GM12878 (cell line): Measurements from ENCODE around the gene NKAIN4. TPM values are rescaled to one million over a fixed set of nuclear protein-coding genes. Genes with fewer than 3 reads are reported as not detected.
"Not testable (repeated sequence)": the region's sequence is repeated elsewhere in the genome, so short reads cannot be mapped to it uniquely, and the experiment has no call there.

Experiments used
- ATAC-seq: fragments of 200-7000 bp; cut with Tn5 transposase; 3 replicates; pipeline ENCODE4 v1.9.1; 2020; ENCODE audit warnings: mild to moderate bottlenecking, moderate library complexity
- BruUV-seq: library from RNA; stranded (reverse); fragments of 400-500 nt; replicated peaks from 2 replicates; lab custom pipeline; 2021; lab: Mats Ljungman, UMichigan
- CTCF ChIA-PET: fragments of 300-600 bp; sonication (Branson Sonifier 250); formaldehyde crosslinking; extraction: SDS; loops from one replicate; lab custom pipeline; 2021; ENCODE audit warnings: inconsistent platforms; lab: Yijun Ruan, JAX
- POLR2A ChIA-PET: fragments of 350-600 bp; formaldehyde crosslinking; extraction: SDS; loops from one replicate; lab custom pipeline; 2021; ENCODE audit warnings: inconsistent platforms; lab: Charles Lee
- RAD21 ChIA-PET: fragments of 300-600 bp; sonication (Branson Sonifier 250); formaldehyde crosslinking; loops from one replicate; lab custom pipeline; 2023; ENCODE audit warnings: antibody characterized with exemption; ENCODE audit not compliant: unreplicated experiment; lab: Charles Lee
- SMC1A ChIA-PET: fragments of 300-600 bp; sonication (Branson Sonifier 250); formaldehyde crosslinking; loops from one replicate; lab custom pipeline; 2023; ENCODE audit not compliant: unreplicated experiment, uncharacterized antibody; lab: Charles Lee
- DNase-seq: peaks from one replicate; pipeline ENCODE4 v3.0.0-alpha.2; 2011; ENCODE audit warnings: low read depth, low spot score
- FAIRE-seq: peaks from 3 replicates; lab custom pipeline; 2011; peaks lifted over from hg19 to GRCh38; lab: Jason Lieb, UNC
- H2AFZ ChIP-seq: 2 replicates; pipeline ENCODE4 v1.6.0; 2011; ENCODE audit warnings: low read depth, low read length, control low read depth; ENCODE audit not compliant: control insufficient read depth
- H3K27ac ChIP-seq: 2 replicates; pipeline ENCODE4 v1.5.1; 2011; ENCODE audit warnings: control low read depth; ENCODE audit not compliant: control insufficient read depth, insufficient read depth
- H3K27me3 ChIP-seq, 2 experiments: replicated peaks in 1 of 2; 2 replicates each; pipeline versions ENCODE4 v1.6.0 to v1.6.1; 2011; ENCODE audit warnings: low read length in 1 of 2; ENCODE audit not compliant: control insufficient read depth in 2 of 2, insufficient read depth in 2 of 2
- H3K36me3 ChIP-seq, 2 experiments: 2 replicates each; pipeline ENCODE4 v1.5.1; 2011; ENCODE audit warnings: low read length in 1 of 2; ENCODE audit not compliant: control insufficient read depth in 2 of 2, insufficient read depth in 2 of 2
- H3K4me1 ChIP-seq: 2 replicates; pipeline ENCODE4 v1.6.1; 2011; ENCODE audit warnings: mild to moderate bottlenecking, low read length, moderate library complexity, mixed read lengths; ENCODE audit not compliant: control insufficient read depth, insufficient read depth
- H3K4me2 ChIP-seq: 2 replicates; pipeline ENCODE4 v1.6.0; 2011; ENCODE audit warnings: control low read depth; ENCODE audit not compliant: control insufficient read depth, insufficient read depth
- H3K4me3 ChIP-seq: fragments of 200-600 bp; sonication (generic); 2 replicates; pipeline ENCODE4 v1.5.1; 2016
- H3K79me2 ChIP-seq: 2 replicates; pipeline ENCODE4 v1.6.0; 2011; ENCODE audit warnings: low read length; ENCODE audit not compliant: control insufficient read depth, insufficient read depth
- H3K9ac ChIP-seq: 2 replicates; pipeline ENCODE4 v1.8.0; 2011; ENCODE audit warnings: low read length, control low read depth, mixed read lengths; ENCODE audit not compliant: control insufficient read depth, insufficient read depth
- H3K9me3 ChIP-seq: replicated peaks from 3 replicates; pipeline ENCODE4 v1.5.1; 2011; ENCODE audit warnings: mild to moderate bottlenecking, low read length; ENCODE audit not compliant: control insufficient read depth, insufficient read depth
- H4K20me1 ChIP-seq: 2 replicates; pipeline ENCODE4 v1.6.0; 2011; ENCODE audit not compliant: control insufficient read depth, insufficient read depth
- CBX5 ChIP-seq: sonication (generic); IDR thresholded peaks from 2 replicates; pipeline ENCODE4 v1.6.1; 2016; ENCODE audit warnings: low read depth, moderate library complexity, mild to moderate bottlenecking, inconsistent platforms
- HDAC6 ChIP-seq: fragments of 200-600 bp; sonication (generic); IDR thresholded peaks from one replicate; pipeline ENCODE4 v1.8.0; 2017; ENCODE audit warnings: antibody characterized with exemption; ENCODE audit not compliant: unreplicated experiment
- IKZF1 ChIP-seq: fragments of 450-650 bp; conservative IDR thresholded peaks from 2 replicates; pipeline ENCODE4 v1.6.1; 2017; ENCODE audit warnings: antibody characterized with exemption, mild to moderate bottlenecking
- NR2C1 ChIP-seq: fragments of 450-650 bp; IDR thresholded peaks from 2 replicates; pipeline ENCODE4 v1.6.1; 2017; ENCODE audit warnings: antibody characterized with exemption, mild to moderate bottlenecking, moderate library complexity
- TAF1 ChIP-seq: IDR thresholded peaks from 2 replicates; pipeline ENCODE4 v1.6.1; 2011; ENCODE audit warnings: mild to moderate bottlenecking, low read depth, low read length, borderline replicate concordance
- WRNIP1 ChIP-seq: IDR thresholded peaks from 2 replicates; pipeline ENCODE4 v1.6.1; 2011; ENCODE audit warnings: low read depth, low read length, improper control_type of control experiment, borderline replicate concordance
- WGBS: methylation state at CpG from one replicate; pipeline ENCODE4 v1.1.6; 2016; ENCODE audit warnings: low lambda C conversion rate; ENCODE audit not compliant: insufficient replicate concordance, insufficient coverage; ENCODE audit errors: missing lambda C conversion rate; 5-methylcytosine and 5-hydroxymethylcytosine counted together
- in situ Hi-C: fragments of 300-500 bp; cut with MboI; formaldehyde crosslinking; loops from 9 replicates; pipeline ENCODE4 v1.14.3; 2018; ENCODE audit warnings: mixed read lengths
- intact Hi-C: fragments of 100-400 bp; cut with micrococcal nuclease; formaldehyde crosslinking; loops from one replicate; pipeline ENCODE4 v1.14.2; 2022; ENCODE audit not compliant: unreplicated experiment
- polyA plus RNA-seq, 11 experiments: library from polyadenylated mRNA; depleted of rRNA in 4 of 11; unstranded in 6 of 11; stranded (reverse) in 5 of 11; fragments of >200 nt; fragmentation: Nextera tagmentation in 4 of 11; fragmentation: Illumina TruSeq in 1 of 11; extraction: Ambion mirVana in 4 of 11; extraction: Trizol in 1 of 11; gene quantifications; 1 replicate in 1 of 11; 2 replicates in 10 of 11; pipeline versions ENCODE4 v1.2.1 to v1.2.3, GENCODE V29; 2011 to 2016; ENCODE audit warnings: inconsistent platforms in 2 of 11, missing spikeins in 2 of 11, low read depth in 1 of 11
- total RNA-seq, 4 experiments: library from RNA; depleted of rRNA in 3 of 4; stranded (reverse); fragments of >200 nt in 3 of 4; fragmentation: Illumina TruSeq in 1 of 4; extraction: Trizol in 1 of 4; gene quantifications; 2 replicates each; pipeline versions ENCODE4 v1.2.1 to v1.2.3, GENCODE V29; 2013 to 2021

Gene NKAIN4
- total and polyA plus RNA-seq, 10 of the 15 experiments (the other 5 are each of a cell fraction or from before 2014, with no cell fraction given) = 0.11 TPM; not detected in 9

- no TSS peak for BruUV-seq
Measured at GRCh38 chr20:63222541-63222940, 31.7 kb downstream of the NKAIN4 start.

GRCh38 chr20:63221400-63222053 lies 32.7 kb downstream of the NKAIN4 start:
- BruUV-seq, H3K4me3 ChIP-seq, FAIRE-seq, H3K9ac ChIP-seq, H3K4me1 ChIP-seq, RAD21 ChIA-PET, H2AFZ ChIP-seq, H3K36me3 ChIP-seq, H3K9me3 ChIP-seq, H3K79me2 ChIP-seq, H3K27me3 ChIP-seq, SMC1A ChIA-PET, H4K20me1 ChIP-seq, H3K27ac ChIP-seq, ATAC-seq, in situ Hi-C loops, H3K4me2 ChIP-seq, POLR2A ChIA-PET, DNase-seq: not testable (repeated sequence)
- intact Hi-C loops = loop anchor here (5.0 kb wide), 1 partner anchor 51 kb away; the partner anchor contains the start of gene ARFGAP1
- 27% methylated on average over 12 of the region's 12 CpGs for WGBS
- CTCF ChIA-PET = interaction anchor here (0.7 to 1.0 kb wide), 2 partner anchors 12 to 17 kb away, joined by 3 read pairs; no protein-coding TSS in a partner anchor

More at GRCh38 chr20:63222541-63222940, 31.7 kb downstream of the NKAIN4 start:
- Histone ChIP-seq H3K4me1 (no peaks in the 10 kb centered on the region), H3K36me3 (no peaks in the 10 kb centered on the region), H3K4me2 (no peak overlapping the region), H4K20me1 (no peaks in the 10 kb centered on the region; the same call in 1 of the 2 replicates), H2AFZ (no peak overlapping the region), H3K27ac (no peak overlapping the region), H3K9ac (no peak overlapping the region), H3K9me3 (no peaks in the 10 kb centered on the region), H3K27me3 (peaks cover 0 to 7% of the 10 kb centered on the region in 2 experiments; a peak in 3 of 4 replicates), H3K79me2 (no peaks in the 10 kb centered on the region), H3K4me3 (no peak overlapping the region)
- RAD21 ChIA-PET = interaction anchor here (1.2 to 1.5 kb wide), 4 partner anchors 12 to 250 kb away, joined by 3 to 6 read pairs (median 4); no protein-coding TSS in a partner anchor
- CTCF ChIA-PET = interaction anchor here (0.8 to 3.0 kb wide), 13 partner anchors 10 to 898 kb away, joined by 3 to 25 read pairs (median 8); partner anchors contain the start of genes BIRC7 and COL20A1
- no peak for DNase-seq
- ATAC-seq = no peak
- WGBS = 58% methylated on average over 7 of the region's 7 CpGs
- SMC1A ChIA-PET = interaction anchor here (0.6 to 1.1 kb wide), 4 partner anchors 8 to 274 kb away, joined by 3 to 4 read pairs (median 3); no protein-coding TSS in a partner anchor
- no peak for FAIRE-seq
- in situ Hi-C loops (no loop called here), intact Hi-C loops (loop anchor here (5.0 kb wide), 1 partner anchor 50 kb away; the partner anchor contains the start of gene ARFGAP1)
- POLR2A ChIA-PET = interaction anchor here (1.0 kb wide), 1 partner anchor 11 kb away, joined by 4 read pairs; no protein-coding TSS in a partner anchor
- TF ChIP-seq IKZF1 = no peak
- no peak for TF ChIP-seq TAF1
- TF ChIP-seq CBX5 = no peak
- no peak for TF ChIP-seq HDAC6
- TF ChIP-seq WRNIP1 = no peak
- TF ChIP-seq NR2C1 = no peak
